Mesothelial cell of epicardium (in vitro differentiated cells): ENCODE results near the gene CSMD2. TPM values are rescaled to one million over a fixed set of nuclear protein-coding genes. Genes with fewer than 3 reads are reported as not detected.

ENCODE experiments used
- DNase-seq, 2 experiments: peaks; one replicate each; pipeline ENCODE4 v3.0.0; 2021; ENCODE audit warnings: low spot score in 2 of 2; ENCODE audit not compliant: unreplicated experiment in 2 of 2
- H3K27ac Mint-ChIP-seq: 2 replicates; pipeline ENCODE4 v1.8.0; 2021; ENCODE audit warnings: mixed read lengths
- H3K27me3 Mint-ChIP-seq: 2 replicates; pipeline ENCODE4 v1.8.0; 2021; ENCODE audit warnings: low read depth, mixed read lengths
- H3K36me3 Mint-ChIP-seq: 2 replicates; pipeline ENCODE4 v1.8.0; 2021; ENCODE audit warnings: mixed read lengths
- H3K4me1 Mint-ChIP-seq: 2 replicates; pipeline ENCODE4 v1.8.0; 2021; ENCODE audit warnings: mixed read lengths
- H3K4me3 Mint-ChIP-seq: 2 replicates; pipeline ENCODE4 v1.8.0; 2021; ENCODE audit warnings: mild to moderate bottlenecking, moderate library complexity, mixed read lengths
- H3K9me3 Mint-ChIP-seq: 2 replicates; pipeline ENCODE4 v1.8.0; 2021; ENCODE audit warnings: mixed read lengths
- CTCF ChIP-seq: fragments of 200-600 bp; sonication (generic); IDR thresholded peaks from one replicate; pipeline ENCODE4 v1.5.0; 2021; ENCODE audit warnings: antibody characterized with exemption; ENCODE audit not compliant: unreplicated experiment
- total RNA-seq: library from RNA; stranded (reverse); gene quantifications from 3 replicates; pipeline ENCODE4 v1.2.1, GENCODE V29; 2021

The CSMD2 gene
- total RNA-seq, 1 donor from 2014 or later: 1.9 TPM

GRCh38 chr1:34049994-34050393, 115.0 kb downstream of the CSMD2 start:
- H3K36me3 Mint-ChIP-seq: no peaks in the 10 kb centered on the region
- no peak for TF ChIP-seq CTCF
- no peaks in the 10 kb centered on the region for H3K4me1 Mint-ChIP-seq
- H3K9me3 Mint-ChIP-seq: peaks cover 4% of the 10 kb centered on the region
- no peak overlapping the region for H3K27ac Mint-ChIP-seq
- no peak overlapping the region for H3K4me3 Mint-ChIP-seq
- no peak for DNase-seq
- peaks cover 20% of the 10 kb centered on the region for H3K27me3 Mint-ChIP-seq

GRCh38 chr1:34049477-34049876, 115.6 kb downstream of the CSMD2 start:
- no peaks in the 10 kb centered on the region for H3K4me1 Mint-ChIP-seq
- no peak for TF ChIP-seq CTCF
- H3K36me3 Mint-ChIP-seq: no peaks in the 10 kb centered on the region
- H3K9me3 Mint-ChIP-seq: peaks cover 4% of the 10 kb centered on the region
- DNase-seq: no peak
- H3K27ac Mint-ChIP-seq: no peak overlapping the region
- H3K27me3 Mint-ChIP-seq: peaks cover 20% of the 10 kb centered on the region
- no peak overlapping the region for H3K4me3 Mint-ChIP-seq

- no peak for DNase-seq
- no peaks in the 10 kb centered on the region for H3K36me3 Mint-ChIP-seq
- H3K4me1 Mint-ChIP-seq: no peaks in the 10 kb centered on the region
- no peak overlapping the region for H3K27ac Mint-ChIP-seq
- no peak overlapping the region for H3K4me3 Mint-ChIP-seq
- no peak for TF ChIP-seq CTCF
- peaks cover 3% of the 10 kb centered on the region for H3K27me3 Mint-ChIP-seq
- H3K9me3 Mint-ChIP-seq: no peaks in the 10 kb centered on the region
Observed at GRCh38 chr1:34037856-34038255, 127.2 kb downstream of the CSMD2 start.

GRCh38 chr1:34037109-34037508, 127.9 kb downstream of the CSMD2 start:
- no peak for DNase-seq
- TF ChIP-seq CTCF: no peak
- H3K27me3 Mint-ChIP-seq: peaks cover 3% of the 10 kb centered on the region
- H3K27ac Mint-ChIP-seq: no peak overlapping the region
- no peaks in the 10 kb centered on the region for H3K36me3 Mint-ChIP-seq
- H3K4me3 Mint-ChIP-seq: no peak overlapping the region
- no peaks in the 10 kb centered on the region for H3K9me3 Mint-ChIP-seq
- H3K4me1 Mint-ChIP-seq: no peaks in the 10 kb centered on the region

GRCh38 chr1:34034036-34034435, 131.0 kb downstream of the CSMD2 start:
- Mint-ChIP-seq H3K27ac (no peak overlapping the region), H3K36me3 (no peaks in the 10 kb centered on the region), H3K4me3 (no peak overlapping the region), H3K9me3 (no peaks in the 10 kb centered on the region), H3K4me1 (no peaks in the 10 kb centered on the region), H3K27me3 (peaks cover 11% of the 10 kb centered on the region)
- no peak for TF ChIP-seq CTCF
- no peak for DNase-seq

GRCh38 chr1:34029954-34030353, 135.1 kb downstream of the CSMD2 start:
- H3K27me3 Mint-ChIP-seq: peaks cover 28% of the 10 kb centered on the region
- H3K36me3 Mint-ChIP-seq: no peaks in the 10 kb centered on the region
- DNase-seq: no peak
- H3K27ac Mint-ChIP-seq: no peak overlapping the region
- no peak for TF ChIP-seq CTCF
- no peaks in the 10 kb centered on the region for H3K4me1 Mint-ChIP-seq
- H3K9me3 Mint-ChIP-seq: no peaks in the 10 kb centered on the region
- no peak overlapping the region for H3K4me3 Mint-ChIP-seq
